Fibroblast of the conjunctiva (primary cell): Measurements from ENCODE around the gene LRRC4C.
"Not testable (repeated sequence)": the region's sequence is repeated elsewhere in the genome, so short reads cannot be mapped to it uniquely, and the experiment has no call there.

ENCODE experiments used
- DNase-seq: peaks from one replicate; pipeline ENCODE4 v3.0.0-alpha.2; 2010; ENCODE audit warnings: low read depth

LRRC4C gene

DNA sequence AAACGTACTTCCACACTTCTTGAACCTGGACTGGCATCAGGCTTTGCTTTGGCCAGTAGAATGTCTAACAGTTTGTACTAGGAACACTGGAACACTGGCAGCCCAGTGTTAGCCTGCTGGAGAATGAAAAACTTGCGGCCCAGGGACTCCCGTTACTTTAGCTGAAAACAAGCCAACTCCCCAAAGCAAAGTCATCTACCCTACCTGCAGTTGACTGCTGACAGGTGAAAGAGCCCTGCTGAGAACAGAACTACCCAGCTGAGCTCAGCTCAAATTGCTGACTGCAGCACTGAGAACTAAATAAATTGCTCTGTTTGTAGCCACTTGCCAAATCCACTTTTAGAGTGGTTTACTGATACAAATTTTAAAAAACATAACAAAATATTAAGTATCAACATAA is 342.5 kb downstream of the LRRC4C start:
- no peak for DNase-seq

DNA sequence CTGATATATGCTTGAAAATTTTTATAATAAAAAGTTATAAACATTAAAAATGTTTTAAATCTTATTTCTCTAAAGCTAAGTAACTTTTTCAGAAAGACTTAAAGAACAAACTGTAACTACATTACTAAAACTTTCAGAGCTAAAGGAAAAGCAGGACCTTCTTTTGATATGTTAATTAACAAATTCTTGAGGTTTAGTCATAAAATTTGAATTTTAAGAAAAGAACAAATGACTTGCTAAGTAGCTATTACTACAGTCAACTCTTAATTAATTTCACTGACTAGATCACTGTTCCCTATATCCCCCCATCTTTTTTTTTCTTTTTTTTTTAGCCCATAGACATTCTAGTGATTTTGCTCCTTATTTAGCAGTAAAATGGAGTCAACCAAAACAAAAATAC is 344.4 kb downstream of the LRRC4C start:
- DNase-seq, result no peak

DNA sequence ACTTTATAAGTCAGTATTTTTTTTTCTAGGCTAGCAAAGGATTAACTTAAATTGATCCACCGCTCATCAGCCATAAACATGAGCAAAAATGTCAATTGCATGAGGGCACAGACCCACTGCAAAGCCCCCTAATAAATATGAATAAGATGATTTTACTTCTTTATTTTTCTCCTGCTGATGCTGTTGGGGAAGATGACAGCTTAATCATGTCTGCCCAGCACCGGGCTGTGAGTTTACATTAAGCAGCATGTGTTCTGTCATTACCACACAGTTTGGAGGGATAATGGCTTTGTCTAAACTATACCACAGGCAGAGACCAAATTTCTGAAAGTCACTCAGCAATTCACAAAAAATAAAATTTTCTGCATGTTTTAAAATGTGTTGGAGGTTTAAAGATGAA is 346.3 kb downstream of the LRRC4C start:
- DNase-seq, result no peak

DNA sequence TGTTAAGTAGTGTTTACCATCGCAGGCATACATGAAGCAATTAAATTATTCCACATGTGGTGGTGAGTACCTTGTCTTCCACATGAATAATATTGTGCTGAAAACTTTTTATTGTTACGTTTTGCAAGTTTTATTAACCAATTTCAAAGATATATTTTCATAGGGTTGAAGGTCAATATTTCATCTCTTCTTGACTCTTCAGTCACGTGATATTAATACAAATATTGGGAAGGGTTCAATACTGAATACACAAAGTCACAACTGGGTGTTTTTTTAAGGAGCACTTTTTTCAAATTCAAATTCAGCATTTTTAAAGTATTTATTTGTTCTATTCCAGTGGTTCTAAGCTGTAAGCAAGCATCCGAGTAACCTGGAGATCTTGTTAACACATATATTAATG is 348.9 kb downstream of the LRRC4C start:
- no peak for DNase-seq

DNA sequence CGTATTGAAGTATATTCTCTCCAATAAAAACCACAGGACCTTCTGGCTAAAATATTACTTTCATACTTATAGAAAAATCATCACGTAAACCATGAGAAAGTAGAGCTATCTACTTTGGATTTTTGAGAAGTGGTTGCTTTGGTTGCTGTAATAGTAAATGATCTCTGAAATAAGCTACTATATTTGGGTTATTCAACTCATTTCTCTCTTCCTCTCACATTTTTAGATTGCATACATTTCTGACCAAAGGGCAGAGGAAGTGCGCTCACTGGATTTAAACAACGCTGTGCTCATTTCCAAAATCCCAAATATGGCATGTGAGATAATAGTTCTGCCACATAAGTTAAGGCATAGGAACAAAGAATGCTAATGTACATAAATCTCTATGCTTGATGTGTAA is 357.0 kb downstream of the LRRC4C start:
- DNase-seq, result no peak

DNA sequence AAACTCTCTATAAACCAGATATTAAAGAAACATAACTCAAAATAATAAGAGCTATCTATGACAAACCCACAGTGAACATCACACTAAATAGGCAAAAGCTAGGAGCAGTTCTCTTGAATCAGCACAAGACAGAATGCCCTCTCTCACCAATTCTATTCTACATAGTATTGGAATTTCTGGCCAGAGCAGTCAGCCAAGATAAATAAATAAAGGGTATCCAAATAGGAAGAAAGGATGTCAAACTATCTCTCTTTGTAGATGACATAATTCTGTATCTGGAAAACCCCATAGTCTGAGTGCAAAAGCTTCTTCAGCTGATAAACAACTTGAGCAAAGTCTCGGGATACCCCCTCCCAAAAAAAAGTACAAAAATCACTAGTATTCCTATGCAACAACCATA is 359.8 kb downstream of the LRRC4C start:
- no peak for DNase-seq

DNA sequence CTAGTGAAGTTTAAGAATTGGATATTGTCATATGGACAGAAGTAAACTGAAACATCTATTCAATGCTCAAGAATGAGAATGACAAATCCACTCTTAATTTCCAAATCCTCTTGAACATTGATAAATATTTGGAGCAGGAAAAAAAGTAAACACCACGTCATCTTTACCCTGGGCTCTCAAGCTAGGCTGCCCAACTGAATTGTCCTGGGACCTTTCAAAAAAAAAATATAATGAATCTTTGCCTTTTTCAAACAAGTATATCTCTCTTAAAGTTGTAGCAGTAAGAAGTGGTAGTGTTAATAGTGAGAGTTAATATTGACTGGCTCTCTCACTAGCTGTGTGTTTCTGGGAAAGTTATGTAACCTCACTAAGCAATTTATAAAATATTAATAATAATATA is 374.3 kb downstream of the LRRC4C start:
- no peak for DNase-seq

DNA sequence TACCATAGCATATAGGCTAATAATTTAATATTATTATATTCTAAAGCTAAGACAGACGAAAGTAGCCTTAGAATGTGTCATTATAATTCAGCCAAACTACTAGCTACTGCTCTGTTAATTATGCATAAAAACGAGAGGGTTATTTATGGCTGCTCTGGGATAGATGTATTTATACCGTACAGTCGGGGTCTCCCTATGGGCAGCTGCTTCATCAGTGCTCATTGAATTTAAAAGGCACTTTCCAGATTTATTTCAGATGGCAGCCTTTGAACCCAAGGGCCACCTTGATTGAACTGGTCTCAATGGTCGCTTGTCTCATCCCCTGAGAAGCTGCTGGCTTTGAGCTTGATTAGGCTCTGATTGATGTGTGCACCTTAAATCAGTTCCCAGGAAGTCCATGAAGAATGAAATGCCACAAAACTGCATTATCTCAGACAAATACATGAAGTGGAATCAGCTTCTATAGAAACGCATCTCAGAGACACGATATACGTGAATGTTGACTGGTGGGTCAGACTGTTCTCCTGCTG is 377.6 kb downstream of the LRRC4C start:
- no peak for DNase-seq

DNA sequence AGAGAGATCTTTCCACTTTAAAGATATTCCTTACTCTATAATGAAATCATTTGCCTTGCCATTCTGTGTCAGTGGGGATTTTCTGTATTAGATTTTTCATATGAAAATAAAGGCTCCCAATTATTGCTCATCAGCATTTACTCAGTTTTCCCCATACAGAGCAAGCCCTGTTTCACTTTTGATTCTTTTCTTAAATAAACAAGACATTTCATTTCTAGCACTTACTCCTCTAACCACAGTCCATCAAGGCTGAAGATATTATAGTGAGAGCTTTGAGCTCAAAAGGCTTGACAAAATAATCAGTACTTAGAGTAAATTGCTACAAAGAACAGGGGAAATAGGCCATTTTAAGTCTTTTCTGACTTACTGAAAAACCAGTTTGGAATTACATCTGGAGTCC is 385.1 kb downstream of the LRRC4C start:
- no peak for DNase-seq

DNA sequence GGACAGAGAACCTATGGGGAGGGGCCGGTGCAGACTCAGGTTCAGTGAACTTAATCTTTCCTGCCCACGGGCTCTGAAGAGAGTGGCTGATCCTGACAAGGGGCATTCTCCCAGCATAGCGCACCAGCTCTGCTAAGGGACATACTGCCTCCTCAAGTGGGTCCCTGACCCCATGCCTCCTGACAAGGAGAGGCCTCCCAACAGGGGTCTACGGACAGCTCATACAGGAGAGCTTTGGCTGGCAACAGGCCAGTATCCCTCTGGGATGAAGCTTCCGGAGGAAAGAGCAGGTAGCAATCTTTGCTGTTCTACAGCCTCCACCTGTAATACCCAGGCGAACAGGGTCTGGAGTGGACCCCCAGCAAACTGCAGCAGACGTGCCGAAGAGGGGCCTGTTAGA is 394.0 kb downstream of the LRRC4C start:
- DNase-seq, result no peak

DNA sequence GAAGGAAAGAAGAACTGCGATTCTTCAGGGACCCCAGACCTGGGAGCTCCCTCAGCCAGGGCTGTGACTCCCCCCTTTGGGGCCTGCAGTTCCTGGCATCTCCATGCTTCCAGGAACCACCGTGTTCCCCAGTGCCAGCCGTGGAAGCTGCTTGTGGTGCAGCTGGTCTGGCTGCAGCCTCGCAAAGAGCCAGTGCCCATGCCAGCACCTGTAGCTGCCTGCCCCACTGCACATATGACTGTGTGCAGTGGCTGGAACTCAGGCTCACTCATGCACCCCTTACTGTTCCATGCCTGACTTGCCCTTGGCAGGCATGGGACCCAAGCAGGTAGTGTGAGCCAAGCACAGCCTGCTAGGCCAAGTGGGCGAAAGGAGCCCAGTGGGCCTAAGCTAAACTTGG is 401.3 kb downstream of the LRRC4C start:
- no peak for DNase-seq

DNA sequence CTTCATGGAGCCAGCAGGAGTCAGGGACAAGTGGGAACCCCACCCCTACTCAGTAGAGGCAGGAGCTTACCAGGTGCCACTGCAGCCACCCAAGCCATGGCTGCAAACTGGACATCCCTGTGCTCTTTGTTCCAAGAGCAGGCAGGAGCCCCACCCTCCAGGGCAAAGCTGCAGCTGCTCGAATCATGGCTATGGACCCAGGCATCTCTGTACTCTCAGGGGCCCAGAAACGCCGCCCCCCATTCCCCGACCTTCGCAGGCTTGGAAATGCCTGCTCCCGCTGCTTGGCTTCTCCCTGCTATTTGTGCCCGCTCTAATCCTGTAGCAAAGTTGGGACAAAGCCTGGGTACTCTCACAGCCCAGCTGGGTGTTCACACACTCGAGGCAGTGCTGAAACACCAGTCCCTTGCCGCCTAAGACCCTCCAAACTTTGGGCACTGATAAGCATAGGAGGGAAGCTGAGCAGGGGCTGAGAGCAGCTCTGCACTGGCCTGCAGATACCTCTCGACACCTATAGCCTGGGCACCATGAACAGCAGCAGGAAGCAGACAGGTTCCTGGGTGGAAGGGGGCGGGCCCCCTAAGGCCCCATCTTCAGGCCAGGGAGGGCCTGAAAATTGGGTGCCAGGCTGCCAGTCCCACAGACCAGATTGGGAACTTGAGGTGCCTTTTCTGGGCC is 402.4 kb downstream of the LRRC4C start:
- no peak for DNase-seq

DNA sequence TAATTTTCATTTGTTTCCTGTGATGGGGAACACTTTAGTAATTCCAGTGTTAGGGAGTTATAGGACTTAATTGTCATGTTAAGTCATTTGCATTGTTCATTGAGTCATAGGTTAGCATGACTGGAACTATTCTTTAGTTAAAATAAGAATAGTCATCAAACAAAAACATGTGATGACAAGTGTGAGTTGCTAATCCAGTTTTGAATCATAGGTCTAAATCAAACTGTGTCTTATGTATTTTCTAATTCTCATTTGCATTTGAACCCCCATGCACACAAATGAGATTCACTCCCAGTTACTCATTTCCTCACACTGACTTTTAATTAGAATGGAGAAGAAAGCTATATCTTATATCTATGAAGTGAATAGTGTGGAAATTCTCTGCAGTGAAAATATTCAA is 405.6 kb downstream of the LRRC4C start:
- DNase-seq, result no peak

DNA sequence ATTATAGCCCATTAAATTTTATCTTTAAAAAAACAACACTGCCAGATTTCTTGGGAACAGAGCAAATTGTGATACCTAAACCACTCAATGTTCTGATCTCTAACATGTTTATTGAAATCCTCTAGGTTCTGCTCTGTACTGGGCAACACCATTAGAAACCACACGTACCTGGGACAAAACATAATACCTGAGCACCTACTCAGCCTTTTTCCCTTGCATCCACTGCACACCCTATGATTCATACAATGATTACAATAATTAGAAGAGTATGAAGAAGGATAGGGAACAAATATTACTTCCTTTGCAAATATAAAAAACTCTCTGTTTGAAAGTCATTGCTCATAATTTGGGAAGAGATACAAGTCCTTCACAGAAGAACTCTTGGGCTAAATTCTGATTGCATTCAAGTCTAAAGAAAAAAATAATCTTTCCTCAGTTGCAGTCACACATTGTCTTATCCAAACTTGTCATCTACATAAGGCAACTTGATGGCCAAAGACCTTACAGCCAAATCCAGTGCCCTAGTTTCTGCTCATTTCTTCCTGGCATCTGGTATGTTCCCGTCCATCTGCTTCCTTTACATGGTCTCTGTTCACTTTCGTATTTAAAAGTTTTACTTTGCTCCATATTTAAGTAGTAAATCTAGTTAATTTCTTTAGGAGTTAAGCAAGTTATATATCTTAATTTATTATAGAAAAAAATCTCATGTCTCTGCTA is 407.4 kb downstream of the LRRC4C start:
- no peak for DNase-seq

DNA sequence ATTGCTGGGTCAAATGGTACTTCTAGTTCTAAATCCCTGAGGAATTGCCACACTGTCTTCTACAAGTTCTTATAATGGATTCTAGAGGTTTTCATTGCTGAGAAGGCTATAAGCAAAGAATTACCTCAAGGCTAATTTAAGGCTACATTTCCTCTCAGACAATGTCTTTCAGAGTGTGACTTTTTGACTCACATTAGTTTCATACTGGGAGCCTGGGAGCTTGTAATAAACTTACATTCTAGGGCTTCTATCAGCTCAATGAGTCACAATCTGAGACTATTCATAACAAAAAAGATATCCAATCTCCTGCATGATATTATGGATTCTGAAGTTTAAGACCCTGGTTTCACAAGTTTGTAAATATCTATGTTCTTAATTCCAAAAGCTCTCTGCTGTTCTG is 408.7 kb downstream of the LRRC4C start:
- no peak for DNase-seq

DNA sequence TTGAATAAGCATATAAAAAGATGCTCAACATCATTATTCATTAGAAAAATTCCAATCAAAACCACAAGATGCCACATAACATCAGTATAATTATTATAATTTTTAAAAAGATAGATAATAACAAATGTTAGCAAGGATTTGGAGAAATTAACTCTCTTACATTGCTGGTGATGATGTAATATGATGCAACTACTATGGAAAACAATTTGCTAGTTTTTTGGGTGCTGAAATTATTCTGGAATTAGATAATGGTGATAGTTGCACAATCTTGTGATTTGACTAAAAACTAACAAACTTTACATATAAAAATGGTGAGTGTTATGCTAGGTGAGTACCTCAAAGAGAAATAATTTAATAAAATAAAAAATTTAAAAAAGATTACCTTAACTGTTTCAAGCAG is 412.2 kb downstream of the LRRC4C start:
- no peak for DNase-seq

DNA sequence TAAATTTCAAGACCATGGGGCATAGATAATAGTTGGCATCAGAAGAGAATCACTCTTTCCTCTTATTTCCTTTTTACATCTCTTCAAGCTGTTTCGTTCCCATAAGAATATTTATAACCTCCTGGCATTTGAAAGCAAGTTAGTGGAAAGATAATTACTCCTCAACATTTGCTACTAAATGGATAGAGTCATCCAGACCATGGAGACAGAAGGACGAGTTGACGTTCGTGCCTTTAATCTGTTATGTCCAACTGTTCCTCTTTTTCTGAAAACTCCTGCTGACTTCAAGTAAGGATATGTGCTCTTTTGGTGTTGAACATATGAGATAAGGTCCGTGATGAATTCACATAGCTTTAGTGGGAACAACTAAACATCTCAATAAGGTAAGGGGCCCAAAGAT is 414.2 kb downstream of the LRRC4C start:
- DNase-seq, result no peak

DNA sequence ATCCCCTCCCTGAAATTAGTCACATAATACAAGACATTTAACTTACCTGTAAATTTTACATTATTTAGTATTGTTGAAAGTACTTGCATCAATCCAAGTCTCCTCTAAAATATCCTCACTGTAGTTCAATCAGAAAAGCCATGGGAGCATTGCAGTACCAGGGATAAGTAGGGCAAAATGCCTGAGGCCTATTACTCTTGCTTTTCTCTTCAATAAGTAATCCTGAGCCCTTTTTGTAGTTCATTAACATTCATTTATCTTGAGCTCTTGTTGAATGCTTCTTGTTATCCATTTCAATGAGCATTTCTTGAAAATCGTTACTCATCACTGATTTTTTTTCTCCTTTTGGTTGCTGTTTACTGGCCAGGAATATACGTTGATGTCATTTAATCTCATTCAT is 414.7 kb downstream of the LRRC4C start:
- no peak for DNase-seq

DNA sequence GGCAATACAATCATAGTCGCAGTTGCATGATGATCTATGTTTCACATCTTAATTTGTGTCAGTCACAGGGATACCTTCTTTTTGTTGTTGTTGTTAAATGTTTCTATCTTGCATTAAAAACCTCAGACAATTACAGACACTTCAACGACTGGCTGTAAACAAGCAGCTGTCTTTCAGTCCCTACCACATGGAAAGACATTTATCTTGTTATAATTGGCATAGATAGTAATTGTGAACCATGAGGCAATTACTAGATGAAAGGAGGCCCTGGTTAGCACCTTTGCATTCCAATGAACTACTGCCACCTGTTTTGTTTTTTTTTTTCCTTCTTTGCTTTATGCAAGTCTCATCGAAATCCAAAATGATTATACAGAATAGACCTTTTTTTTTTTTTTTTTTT is 416.8 kb downstream of the LRRC4C start:
- DNase-seq, result no peak

DNA sequence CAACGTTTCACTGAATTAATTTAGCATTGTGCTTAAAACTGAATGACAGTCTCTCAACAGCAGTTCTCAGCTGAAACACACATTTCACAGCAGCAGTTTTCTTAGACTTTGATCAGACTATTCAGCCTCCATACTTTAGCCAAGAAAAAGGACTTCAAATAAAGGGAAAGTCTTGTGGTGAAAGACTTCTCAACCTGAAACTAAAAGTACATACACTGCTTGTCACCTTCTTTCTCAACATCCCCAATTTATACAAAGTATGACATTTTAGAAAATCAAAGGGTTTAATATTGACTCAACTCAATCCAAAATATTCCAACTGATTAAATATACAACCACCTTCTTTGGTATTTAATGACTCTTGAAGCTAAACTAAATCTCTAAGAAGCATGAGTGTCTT is 419.0 kb downstream of the LRRC4C start:
- DNase-seq, result no peak

DNA sequence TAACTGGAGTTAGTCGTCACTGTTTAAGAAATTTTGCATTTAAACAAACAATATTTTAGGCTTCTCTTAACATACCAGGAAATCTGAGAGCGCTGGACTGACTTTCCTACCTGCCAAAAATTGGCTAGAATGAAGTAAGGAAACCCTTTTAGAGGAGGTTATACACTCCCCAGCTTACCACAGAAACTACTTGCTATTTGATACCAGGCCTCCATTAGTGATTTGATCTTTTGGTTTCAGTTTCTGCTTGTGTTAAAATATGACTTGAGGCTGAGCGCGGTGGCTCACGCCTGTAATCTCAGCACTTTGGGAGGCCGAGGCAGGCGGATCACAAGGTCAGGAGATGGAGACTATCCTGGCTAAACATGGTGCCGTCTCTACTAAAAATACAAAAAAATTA is 419.9 kb downstream of the LRRC4C start:
- no peak for DNase-seq

DNA sequence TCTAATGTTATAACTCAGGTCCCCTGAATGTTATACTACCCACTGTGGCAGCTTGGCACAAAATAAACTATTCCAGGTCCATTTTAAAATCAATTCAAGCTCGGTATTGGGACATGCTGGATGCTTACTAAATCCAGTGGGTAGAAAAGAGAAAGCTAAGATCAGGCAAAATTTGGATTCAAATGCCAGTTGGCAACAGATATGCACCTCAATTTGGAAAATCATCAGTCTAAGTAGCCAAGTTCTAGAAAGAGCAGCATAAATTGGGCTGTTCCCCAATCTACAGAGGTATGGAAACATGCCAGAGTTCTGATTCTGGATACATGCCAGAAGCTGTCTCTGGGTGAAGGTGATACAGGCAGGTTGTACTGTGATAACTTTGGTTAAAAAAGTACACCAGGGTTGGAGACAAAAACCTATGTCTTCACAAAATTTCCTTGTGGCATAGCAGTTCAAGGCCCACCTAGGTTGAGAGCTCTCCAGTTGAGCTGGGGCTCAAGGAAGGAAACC is 427.8 kb downstream of the LRRC4C start:
- DNase-seq, result no peak

DNA sequence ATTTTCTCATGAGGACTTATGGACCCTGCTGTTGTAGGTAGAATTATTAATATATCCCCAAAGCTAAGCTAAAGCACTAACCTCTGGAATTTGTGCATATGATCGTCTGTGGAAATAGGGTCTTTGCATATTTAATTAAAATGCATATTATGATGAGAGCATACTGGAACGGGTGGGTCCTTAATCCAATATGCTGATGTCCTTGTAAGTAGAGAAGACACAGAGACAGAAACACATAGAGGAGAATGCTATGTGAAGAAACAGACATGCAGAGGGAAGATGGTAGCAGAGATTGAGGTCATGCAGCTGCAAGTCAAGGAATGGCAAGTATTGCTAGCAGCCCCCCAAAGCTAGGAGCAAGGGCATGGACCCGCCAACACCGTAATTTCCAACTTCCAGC is 439.2 kb downstream of the LRRC4C start:
- no peak for DNase-seq

DNA sequence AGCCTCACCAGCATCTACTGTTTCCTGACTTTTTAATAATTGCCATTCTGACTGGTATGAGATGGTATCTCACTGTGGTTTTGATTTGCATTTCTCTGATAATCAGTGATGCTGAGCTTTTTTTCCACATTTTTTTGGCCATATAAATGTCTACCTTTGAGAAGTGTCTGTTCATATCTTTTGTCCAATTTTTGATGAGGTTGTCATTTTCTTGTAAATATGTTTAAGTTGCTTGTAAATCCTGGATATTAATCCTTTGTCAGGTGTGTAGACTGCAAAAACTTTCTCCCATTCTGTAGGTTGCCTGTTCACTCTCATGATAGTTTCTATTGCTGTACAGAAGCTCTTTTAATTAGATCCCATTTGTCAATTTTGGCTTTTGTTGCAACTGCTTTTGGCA is 439.8 kb downstream of the LRRC4C start:
- DNase-seq, result not testable (repeated sequence)
